ENCODE data around the gene SMIM22. TPM values are rescaled to one million over a fixed set of nuclear protein-coding genes. Genes with fewer than 3 reads are reported as not detected.

SMIM22 gene
- total RNA-seq (not detected), total RNA-seq (0 reads per million in 2 donors)

- H3K36me3 Mint-ChIP-seq (ENCODE audit: low read depth): no peaks in the 10 kb centered on the region
- no peak within 1 kb of the TSS for H3K4me3 Mint-ChIP-seq
- no peak within 1 kb of the TSS for H3K27ac Mint-ChIP-seq
- ATAC-seq (no peak), DNase-seq (no peak)
- no peaks in the 10 kb centered on the region for H3K27me3 Mint-ChIP-seq
- peaks cover 6% of the 10 kb centered on the region for H3K4me1 Mint-ChIP-seq
- H3K9me3 ChIP-seq (ENCODE audit: control insufficient read depth, low read length, poor library complexity, severe bottlenecking): no peaks in the 10 kb centered on the region
Observed at GRCh38 chr16:4795181-4795827, at the start of gene SMIM22. SMIM22 (plus strand) TSS chr16:4795369; CDS start chr16:4795735, 366 bp downstream.

GRCh38 chr16:4746215-4746614 is 49.0 kb upstream of the SMIM22 start:
- Mint-ChIP-seq H3K4me3 (no peak overlapping the region), H3K36me3 (ENCODE audit: low read depth) (no peaks in the 10 kb centered on the region), H3K4me1 (peaks cover 12% of the 10 kb centered on the region), H3K27ac (no peak overlapping the region), H3K27me3 (no peaks in the 10 kb centered on the region)
- no peak for DNase-seq
- H3K9me3 ChIP-seq (ENCODE audit: control insufficient read depth, low read length, poor library complexity, severe bottlenecking): no peaks in the 10 kb centered on the region
- no peak for ATAC-seq

GRCh38 chr16:4746991-4747574 is 48.1 kb upstream of the SMIM22 start:
- ATAC-seq (no peak), DNase-seq (no peak)
- Mint-ChIP-seq H3K27me3 (no peaks in the 10 kb centered on the region), H3K4me3 (no peak overlapping the region), H3K27ac (no peak overlapping the region), H3K36me3 (ENCODE audit: low read depth) (no peaks in the 10 kb centered on the region), H3K4me1 (peaks cover 12% of the 10 kb centered on the region)
- no peaks in the 10 kb centered on the region for H3K9me3 ChIP-seq (ENCODE audit: control insufficient read depth, low read length, poor library complexity, severe bottlenecking)

- Mint-ChIP-seq H3K27me3 (no peaks in the 10 kb centered on the region), H3K4me3 (no peak overlapping the region)
- no peak for ATAC-seq
Observed at GRCh38 chr16:4747906-4748681, 47.1 kb upstream of the SMIM22 start.

GRCh38 chr16:4748682-4749411 is 46.3 kb upstream of the SMIM22 start:
- peaks cover 4% of the 10 kb centered on the region for H3K4me1 Mint-ChIP-seq
- H3K4me3 Mint-ChIP-seq: no peak overlapping the region
- no peak overlapping the region for H3K27ac Mint-ChIP-seq
- no peak for ATAC-seq
- no peak for DNase-seq
- H3K27me3 Mint-ChIP-seq: no peaks in the 10 kb centered on the region
- no peaks in the 10 kb centered on the region for H3K9me3 ChIP-seq (ENCODE audit: control insufficient read depth, low read length, poor library complexity, severe bottlenecking)
- no peaks in the 10 kb centered on the region for H3K36me3 Mint-ChIP-seq (ENCODE audit: low read depth)

More at GRCh38 chr16:4747906-4748681, 47.1 kb upstream of the SMIM22 start:
- Mint-ChIP-seq H3K4me1 (peaks cover 10% of the 10 kb centered on the region), H3K36me3 (ENCODE audit: low read depth) (no peaks in the 10 kb centered on the region), H3K27ac (peak overlapping the region; percentile 24)
- no peaks in the 10 kb centered on the region for H3K9me3 ChIP-seq (ENCODE audit: control insufficient read depth, low read length, poor library complexity, severe bottlenecking)
- DNase-seq: no peak

GRCh38 chr16:4749700-4750257 is 45.4 kb upstream of the SMIM22 start:
- DNase-seq (no peak), ATAC-seq (no peak)
- no peak overlapping the region for H3K4me3 Mint-ChIP-seq
- H3K36me3 Mint-ChIP-seq (ENCODE audit: low read depth): no peaks in the 10 kb centered on the region
- H3K27ac Mint-ChIP-seq: no peak overlapping the region
- H3K4me1 Mint-ChIP-seq: peaks cover 4% of the 10 kb centered on the region
- H3K9me3 ChIP-seq (ENCODE audit: control insufficient read depth, low read length, poor library complexity, severe bottlenecking): no peaks in the 10 kb centered on the region
- no peaks in the 10 kb centered on the region for H3K27me3 Mint-ChIP-seq

GRCh38 chr16:4750896-4751295 is 44.3 kb upstream of the SMIM22 start:
- no peaks in the 10 kb centered on the region for H3K27me3 Mint-ChIP-seq
- H3K36me3 Mint-ChIP-seq (ENCODE audit: low read depth): peaks cover 4% of the 10 kb centered on the region
- ATAC-seq (no peak), DNase-seq (no peak)
- H3K4me3 Mint-ChIP-seq: no peak overlapping the region
- H3K4me1 Mint-ChIP-seq: peaks cover 4% of the 10 kb centered on the region
- H3K9me3 ChIP-seq (ENCODE audit: control insufficient read depth, low read length, poor library complexity, severe bottlenecking): no peaks in the 10 kb centered on the region
- no peak overlapping the region for H3K27ac Mint-ChIP-seq

- H3K4me1 Mint-ChIP-seq: peaks cover 4% of the 10 kb centered on the region
Observed at GRCh38 chr16:4752351-4753100, 42.6 kb upstream of the SMIM22 start.

GRCh38 chr16:4753227-4753626 is 41.9 kb upstream of the SMIM22 start:
- Mint-ChIP-seq H3K36me3 (ENCODE audit: low read depth) (peaks cover 4% of the 10 kb centered on the region), H3K27ac (no peak overlapping the region), H3K4me3 (no peak overlapping the region), H3K4me1 (no peaks in the 10 kb centered on the region), H3K27me3 (no peaks in the 10 kb centered on the region)
- H3K9me3 ChIP-seq (ENCODE audit: control insufficient read depth, low read length, poor library complexity, severe bottlenecking): no peaks in the 10 kb centered on the region
- DNase-seq (no peak), ATAC-seq (no peak)

More at GRCh38 chr16:4752351-4753100, 42.6 kb upstream of the SMIM22 start:
- Mint-ChIP-seq H3K36me3 (ENCODE audit: low read depth) (peaks cover 4% of the 10 kb centered on the region), H3K27me3 (no peaks in the 10 kb centered on the region), H3K4me3 (no peak overlapping the region), H3K27ac (no peak overlapping the region)
- H3K9me3 ChIP-seq (ENCODE audit: control insufficient read depth, low read length, poor library complexity, severe bottlenecking): no peaks in the 10 kb centered on the region
- no peak for DNase-seq
- no peak for ATAC-seq

- no peaks in the 10 kb centered on the region for H3K27me3 Mint-ChIP-seq
- no peak overlapping the region for H3K4me3 Mint-ChIP-seq
- ATAC-seq (no peak), DNase-seq (no peak)
- no peaks in the 10 kb centered on the region for H3K9me3 ChIP-seq (ENCODE audit: control insufficient read depth, low read length, poor library complexity, severe bottlenecking)
- no peaks in the 10 kb centered on the region for H3K4me1 Mint-ChIP-seq
- H3K36me3 Mint-ChIP-seq (ENCODE audit: low read depth): peaks cover 10% of the 10 kb centered on the region
- no peak overlapping the region for H3K27ac Mint-ChIP-seq
Observed at GRCh38 chr16:4754865-4755264, 40.3 kb upstream of the SMIM22 start.

- H3K9me3 ChIP-seq (ENCODE audit: control insufficient read depth, low read length, poor library complexity, severe bottlenecking): no peaks in the 10 kb centered on the region
- Mint-ChIP-seq H3K27me3 (no peaks in the 10 kb centered on the region), H3K27ac (no peak overlapping the region), H3K4me1 (no peaks in the 10 kb centered on the region), H3K4me3 (no peak overlapping the region), H3K36me3 (ENCODE audit: low read depth) (peaks cover 13% of the 10 kb centered on the region)
- no peak for ATAC-seq
- no peak for DNase-seq
Observed at GRCh38 chr16:4755687-4756086, 39.5 kb upstream of the SMIM22 start.

- no peaks in the 10 kb centered on the region for H3K27me3 Mint-ChIP-seq
- no peaks in the 10 kb centered on the region for H3K9me3 ChIP-seq (ENCODE audit: control insufficient read depth, low read length, poor library complexity, severe bottlenecking)
- DNase-seq: no peak
- no peak overlapping the region for H3K27ac Mint-ChIP-seq
- peaks cover 3% of the 10 kb centered on the region for H3K4me1 Mint-ChIP-seq
- peaks cover 12% of the 10 kb centered on the region for H3K36me3 Mint-ChIP-seq (ENCODE audit: low read depth)
- ATAC-seq: no peak
- H3K4me3 Mint-ChIP-seq: no peak overlapping the region
Observed at GRCh38 chr16:4760221-4760910, 34.8 kb upstream of the SMIM22 start.
